GM19238 (cell line): ENCODE measurements around the gene EYA4.

Experiments
- DNase-seq: peaks from one replicate; pipeline ENCODE4 v3.0.0; 2011; ENCODE audit warnings: low spot score; ENCODE audit not compliant: insufficient read length

Gene EYA4

DNA sequence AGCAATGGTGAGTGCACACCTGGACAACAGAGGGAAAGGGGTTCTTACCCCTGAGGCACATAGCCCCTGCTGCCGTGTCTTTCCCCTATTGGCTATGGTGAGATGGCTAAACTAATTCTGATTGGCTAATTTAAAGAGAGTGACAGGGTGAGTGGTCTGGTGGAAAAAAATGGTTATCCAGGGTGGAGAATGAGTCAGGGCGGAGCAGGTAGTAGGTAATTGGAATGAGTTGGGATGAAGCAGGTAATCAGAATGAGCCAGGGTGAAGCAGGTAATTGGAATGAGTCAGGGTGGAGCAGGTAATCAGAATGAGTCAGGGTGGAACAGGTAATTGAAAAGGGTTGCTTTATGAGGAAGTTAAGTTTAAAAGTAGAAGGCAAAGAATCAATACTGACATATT lies 200.3 kb downstream of the EYA4 start:
- DNase-seq, result no peak

DNA sequence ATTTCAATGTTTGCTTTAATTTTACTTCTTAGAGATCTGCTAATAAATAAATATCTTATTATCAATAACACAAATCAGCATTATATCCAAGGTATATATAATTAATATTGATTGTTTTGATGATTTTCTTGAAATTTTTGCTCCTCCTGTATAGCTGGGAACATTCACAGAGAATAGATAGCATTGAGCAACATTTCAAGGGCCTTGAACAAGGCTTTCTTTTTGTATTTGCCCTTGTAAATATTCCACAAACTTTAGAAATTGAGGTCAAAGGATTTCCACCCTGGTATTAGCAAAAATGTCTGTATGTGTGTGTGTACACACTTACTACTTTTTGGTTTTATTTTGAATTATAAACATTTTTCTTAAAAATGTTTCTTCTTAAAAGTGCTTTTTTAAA lies 205.6 kb downstream of the EYA4 start:
- no peak for DNase-seq

- no peak for DNase-seq
These were observed 206.8 kb downstream of the EYA4 start for GRCh38 chr6:133447924-133448323.

- no peak for DNase-seq
These were observed 215.3 kb downstream of the EYA4 start for GRCh38 chr6:133456439-133456838.

- no peak for DNase-seq
These were observed 215.8 kb downstream of the EYA4 start for GRCh38 chr6:133456944-133457343.

DNA sequence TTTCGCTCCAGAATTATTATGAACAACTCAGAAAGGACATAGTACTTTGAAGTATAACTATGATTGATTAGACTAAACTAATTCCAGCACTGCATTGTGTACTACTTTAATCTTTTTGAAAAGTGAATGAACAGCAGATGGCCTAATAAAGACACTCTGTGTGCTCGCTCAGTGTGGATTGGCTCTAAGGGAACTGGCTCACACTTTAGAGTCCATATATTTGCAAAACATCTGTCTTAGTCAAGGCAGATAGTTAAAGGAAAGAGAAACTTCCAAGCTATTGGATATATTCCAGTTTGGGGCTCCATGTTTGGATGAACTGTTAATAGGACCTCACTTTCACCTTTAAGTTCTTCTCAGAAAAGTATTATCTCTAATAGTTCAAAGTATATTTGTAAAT lies 218.9 kb downstream of the EYA4 start:
- DNase-seq, result no peak

GRCh38 chr6:133463790-133464189 lies 222.6 kb downstream of the EYA4 start:
- no peak for DNase-seq

- DNase-seq, result no peak
These were observed 225.5 kb downstream of the EYA4 start for GRCh38 chr6:133466680-133467079.

- no peak for DNase-seq
These were observed 226.2 kb downstream of the EYA4 start for GRCh38 chr6:133467231-133467981.

DNA sequence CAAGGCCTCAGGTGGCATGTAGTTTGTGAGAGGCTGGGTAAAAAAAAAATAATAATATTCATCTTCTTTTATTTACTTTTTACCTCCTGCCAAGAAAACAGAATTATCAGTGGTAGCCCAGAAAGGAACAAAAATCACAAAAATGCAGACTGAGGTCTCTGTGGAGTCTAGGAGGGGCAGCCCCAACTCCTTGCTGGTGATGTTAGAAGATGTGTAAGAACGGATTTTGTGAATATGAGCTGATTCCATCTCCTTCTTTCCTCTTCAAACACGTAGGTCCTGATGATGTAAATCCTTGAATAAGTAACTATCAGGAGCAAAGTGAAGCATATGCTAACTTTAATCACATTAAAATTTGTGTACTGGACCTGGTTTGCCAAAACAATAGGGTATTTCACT lies 226.8 kb downstream of the EYA4 start:
- no peak for DNase-seq

DNA sequence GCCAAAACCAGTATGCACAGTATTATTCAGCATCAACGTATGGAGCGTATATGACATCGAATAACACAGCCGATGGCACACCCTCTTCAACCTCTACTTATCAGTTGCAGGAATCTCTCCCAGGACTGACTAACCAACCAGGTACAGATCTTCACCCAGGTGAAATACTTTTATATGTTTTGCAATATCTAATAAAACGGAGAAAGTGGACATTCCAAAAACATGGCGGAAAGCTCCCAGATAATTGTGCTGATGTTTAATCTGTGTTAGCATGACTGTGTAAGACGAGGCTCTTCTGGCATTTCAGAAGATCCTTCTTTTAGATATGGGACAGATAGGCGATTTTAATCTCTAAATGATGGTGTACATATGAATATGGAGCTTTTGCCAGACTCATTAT lies 227.4 kb downstream of the EYA4 start:
- DNase-seq, result no peak

GRCh38 chr6:133474516-133474915 lies 233.4 kb downstream of the EYA4 start:
- no peak for DNase-seq

DNA sequence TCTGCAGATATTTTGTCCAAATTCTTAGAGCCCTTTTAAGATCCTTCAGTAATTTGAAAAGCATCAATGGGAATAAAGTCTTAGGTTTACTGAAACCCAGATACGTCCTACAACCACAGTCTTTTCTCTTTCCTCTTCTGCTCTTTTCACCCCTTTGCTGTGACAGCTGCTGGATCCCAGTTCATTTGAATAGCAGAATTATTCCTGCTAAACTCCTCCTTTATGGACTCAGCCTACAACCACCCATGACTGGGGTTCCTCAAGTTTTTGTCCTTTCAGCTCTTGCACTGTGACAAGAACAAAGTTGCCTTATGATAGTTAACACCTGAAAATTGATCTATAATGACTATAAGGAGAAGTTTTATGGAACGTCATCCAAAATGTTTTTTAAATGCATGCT lies 237.5 kb downstream of the EYA4 start:
- DNase-seq, result no peak

DNA sequence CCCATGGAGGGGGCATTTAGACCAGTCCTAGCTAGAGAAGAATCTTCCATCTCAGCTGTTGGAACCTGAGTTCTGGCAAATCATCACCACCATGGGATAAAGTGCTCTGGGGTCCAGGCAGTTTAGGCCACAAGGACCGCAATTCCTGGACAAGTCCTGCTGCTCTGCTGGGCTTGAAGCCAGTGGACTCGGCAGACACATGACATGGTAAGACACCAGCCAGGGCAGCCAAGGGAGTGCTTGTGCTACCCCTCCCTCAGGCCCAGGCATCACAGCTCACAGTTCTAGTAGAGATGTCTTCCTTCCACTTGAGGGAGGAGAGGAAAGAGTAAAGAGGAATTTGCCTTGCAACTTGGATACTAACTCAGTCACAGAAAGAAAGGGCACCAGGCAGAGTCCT lies 246.0 kb downstream of the EYA4 start:
- no peak for DNase-seq

DNA sequence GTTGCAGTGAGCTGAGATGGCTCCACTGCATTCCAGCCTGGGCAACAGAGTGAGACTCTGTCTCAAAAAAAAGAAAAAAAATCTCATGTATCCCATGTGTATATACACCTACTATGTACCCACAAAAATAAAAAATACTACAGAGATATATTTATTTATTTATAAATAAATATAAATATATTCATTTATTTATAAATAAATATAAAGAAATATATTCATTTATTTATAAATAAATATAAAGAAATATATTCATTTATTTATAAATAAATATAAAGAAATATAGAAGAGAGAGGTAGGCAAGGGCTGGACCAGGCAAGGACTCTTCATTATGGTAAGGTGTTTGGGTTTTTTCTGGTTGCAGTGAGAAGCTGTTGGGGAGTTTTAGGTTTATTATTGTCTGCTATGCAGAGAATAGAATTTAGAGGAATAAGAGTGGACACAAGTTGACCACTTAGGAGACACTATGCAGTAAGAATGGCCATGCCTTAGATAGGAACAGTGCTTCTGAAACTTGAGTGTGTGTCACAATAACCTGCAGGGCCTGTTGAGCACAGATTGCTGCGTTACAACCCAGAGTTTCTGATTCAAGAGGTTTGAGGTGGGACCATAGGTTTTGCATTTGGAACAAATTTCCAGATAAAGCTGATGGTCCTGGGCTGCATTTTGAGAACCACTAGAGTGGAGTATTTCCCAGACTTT lies 254.2 kb downstream of the EYA4 start:
- DNase-seq, result no peak

DNA sequence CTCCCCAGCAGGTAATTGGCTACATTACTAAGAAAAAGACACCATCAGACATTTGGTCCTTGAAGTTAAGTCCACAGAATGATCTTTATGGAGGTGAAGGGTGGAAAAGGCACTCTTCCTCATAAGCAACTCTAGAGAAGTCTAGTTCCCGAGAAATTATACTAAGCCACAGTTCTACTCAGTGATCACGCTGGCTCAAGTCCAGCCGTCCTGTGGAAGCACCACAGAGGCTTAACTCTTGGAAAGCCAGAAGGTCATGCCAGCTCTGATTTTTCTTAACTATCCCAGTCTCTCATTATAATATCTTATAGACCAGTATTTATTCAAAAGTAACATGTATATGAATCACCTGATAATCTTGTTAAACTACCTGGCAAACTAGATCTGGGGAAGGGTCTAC lies 258.5 kb downstream of the EYA4 start:
- DNase-seq, result no peak

DNA sequence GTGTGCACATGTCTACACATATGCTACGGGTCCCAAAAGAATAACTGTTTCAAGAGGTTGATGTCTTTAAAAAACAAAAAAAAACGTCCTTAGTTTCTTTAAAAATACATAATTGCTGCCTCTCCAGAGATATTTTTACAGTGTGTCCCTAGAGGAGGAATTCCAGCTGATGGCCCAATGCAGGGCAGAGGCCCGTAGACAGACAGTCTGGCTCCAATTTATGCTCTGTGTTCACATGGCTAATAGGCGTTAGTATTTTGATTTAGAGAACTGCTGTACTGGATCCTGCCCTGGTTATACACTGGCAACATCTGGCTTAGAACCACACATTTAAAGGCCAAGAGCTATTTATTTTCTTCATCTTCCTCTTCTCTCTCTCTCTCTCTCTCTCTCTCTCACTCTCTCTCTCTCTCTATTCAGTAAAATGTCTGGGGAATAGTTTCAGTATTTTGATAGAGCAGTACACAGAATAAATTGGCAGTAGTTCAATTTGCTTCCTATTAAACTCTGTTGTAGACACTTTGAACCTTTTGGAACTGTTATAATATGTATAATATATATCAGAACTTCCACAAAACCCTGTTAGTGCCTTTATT lies 260.6 kb downstream of the EYA4 start:
- no peak for DNase-seq

DNA sequence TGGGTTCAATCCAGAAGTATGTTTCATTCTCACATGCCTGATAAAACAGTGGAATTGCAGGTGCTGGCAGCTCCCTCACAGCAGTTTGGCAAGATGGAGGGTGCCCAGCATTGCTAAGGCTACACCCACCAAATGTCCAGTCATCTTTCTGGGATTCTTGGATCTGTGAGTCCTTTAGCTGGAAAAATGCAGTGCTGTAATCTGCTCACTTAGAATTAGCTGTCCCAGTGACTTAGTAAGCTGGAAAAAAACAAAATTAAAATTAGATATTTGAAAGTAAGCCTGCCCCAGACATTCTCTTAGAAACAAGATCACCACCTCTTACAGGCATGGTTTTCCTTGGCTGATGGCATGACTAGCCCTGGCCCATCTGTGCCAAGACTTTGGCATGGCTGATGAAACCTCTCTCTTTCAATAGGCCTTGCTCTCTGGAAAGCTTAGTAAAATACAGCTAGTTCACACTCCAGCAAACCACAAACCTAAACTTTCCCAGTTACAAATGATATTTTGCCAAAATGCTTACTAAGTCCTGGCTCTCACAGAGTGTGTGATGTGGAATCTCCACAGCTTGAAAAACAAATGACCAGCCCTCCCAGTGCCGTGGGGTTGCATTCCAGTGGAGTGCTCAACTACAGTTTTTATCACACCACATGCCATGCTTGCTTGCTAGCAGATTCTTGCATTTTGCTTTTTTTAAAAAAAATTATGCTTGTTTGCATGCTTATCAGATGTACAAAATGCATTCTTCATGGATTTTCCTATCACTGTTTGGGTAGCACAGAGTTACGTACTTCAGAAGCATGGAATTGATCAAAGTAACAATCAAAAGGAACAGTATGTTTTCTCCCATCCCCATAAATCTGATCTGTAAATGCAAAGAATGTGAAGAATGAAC lies 261.5 kb downstream of the EYA4 start:
- DNase-seq, result no peak

GRCh38 chr6:133503336-133503729 lies 262.2 kb downstream of the EYA4 start:
- no peak for DNase-seq

- DNase-seq, result no peak
These were observed 263.0 kb downstream of the EYA4 start for GRCh38 chr6:133504158-133504557.

- DNase-seq, result no peak
These were observed 263.6 kb downstream of the EYA4 start for GRCh38 chr6:133504761-133505160.

DNA sequence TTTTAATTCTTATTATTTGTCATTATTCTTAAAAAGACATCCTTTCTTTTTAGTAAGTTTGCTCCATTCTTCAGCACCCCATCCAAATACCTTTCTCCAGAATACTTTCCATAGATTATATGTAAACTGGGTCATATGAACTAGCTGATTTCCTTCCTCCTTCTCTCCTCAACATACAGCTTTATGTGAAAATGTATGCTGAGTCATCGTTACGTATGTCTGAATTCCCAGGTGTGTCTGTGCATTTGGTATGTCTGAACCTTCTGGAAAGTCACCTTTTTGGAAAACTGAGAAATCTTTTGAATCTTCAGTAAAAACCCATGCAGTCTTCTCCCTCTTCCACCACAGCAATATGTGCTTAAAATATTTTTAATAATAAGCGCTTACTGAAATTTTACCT lies 264.5 kb downstream of the EYA4 start:
- no peak for DNase-seq
